Activated CD8-positive, alpha-beta memory T cell treated with anti-CD3 and anti-CD28 coated beads, Interleukin-2, amount 50 U/mL, for 24 hours (primary cell): ENCODE data around the gene ZNF24.

Experiments used
- DNase-seq: peaks from one replicate; pipeline ENCODE4 v3.0.0-alpha.2; 2020; ENCODE audit errors: extremely low read depth

The ZNF24 gene

GRCh38 chr18:35343936-35344735, at the start of gene ZNF24:
Gene ZNF24 (minus strand): TSS chr18:35344420. CDS start chr18:35340650, 3,770 bp downstream.
- DNase-seq, result peak; percentile 83

- DNase-seq, result no peak
Measured at GRCh38 chr18:35393716-35394115, 49.5 kb upstream of the ZNF24 start.

- DNase-seq, result no peak
Measured at GRCh38 chr18:35392375-35392774, 48.2 kb upstream of the ZNF24 start.

GRCh38 chr18:35390951-35391700, 46.9 kb upstream of the ZNF24 start:
- no peak for DNase-seq

- no peak for DNase-seq
Measured at GRCh38 chr18:35389095-35389618, 44.9 kb upstream of the ZNF24 start.

- no peak for DNase-seq
Measured at GRCh38 chr18:35387152-35387571, 42.9 kb upstream of the ZNF24 start.

- no peak for DNase-seq
Measured at GRCh38 chr18:35386600-35387100, 42.4 kb upstream of the ZNF24 start.

GRCh38 chr18:35383136-35383535, 38.9 kb upstream of the ZNF24 start:
- no peak for DNase-seq

- DNase-seq, result no peak
Measured at GRCh38 chr18:35379421-35379820, 35.2 kb upstream of the ZNF24 start.

GRCh38 chr18:35378574-35378896, 34.3 kb upstream of the ZNF24 start:
- no peak for DNase-seq

- no peak for DNase-seq
Measured at GRCh38 chr18:35377875-35378573, 33.8 kb upstream of the ZNF24 start.

GRCh38 chr18:35376742-35377695, 32.8 kb upstream of the ZNF24 start, which contains the start of gene ZNF396:
Gene ZNF396 (minus strand): TSS chr18:35377337. CDS start chr18:35374292, 3,045 bp downstream.
- DNase-seq, result peak; percentile 30

- no peak for DNase-seq
Measured at GRCh38 chr18:35376393-35376741, 32.1 kb upstream of the ZNF24 start.

GRCh38 chr18:35374708-35375107, 30.5 kb upstream of the ZNF24 start:
- DNase-seq, result no peak

GRCh38 chr18:35371412-35372195, 27.4 kb upstream of the ZNF24 start:
- no peak for DNase-seq

GRCh38 chr18:35369126-35369525, 24.9 kb upstream of the ZNF24 start:
- DNase-seq, result no peak

- no peak for DNase-seq
Measured at GRCh38 chr18:35368595-35368994, 24.4 kb upstream of the ZNF24 start.

GRCh38 chr18:35362531-35362930, 18.3 kb upstream of the ZNF24 start:
- DNase-seq, result no peak

- DNase-seq, result no peak
Measured at GRCh38 chr18:35361570-35362321, 17.5 kb upstream of the ZNF24 start.
